ENCODE results near the gene SH3YL1. TPM values are rescaled to one million over a fixed set of nuclear protein-coding genes. Genes with fewer than 3 reads are reported as not detected.

Gene SH3YL1
- total RNA-seq, 1 experiment from 2014 or later: 28.4 TPM

DNA sequence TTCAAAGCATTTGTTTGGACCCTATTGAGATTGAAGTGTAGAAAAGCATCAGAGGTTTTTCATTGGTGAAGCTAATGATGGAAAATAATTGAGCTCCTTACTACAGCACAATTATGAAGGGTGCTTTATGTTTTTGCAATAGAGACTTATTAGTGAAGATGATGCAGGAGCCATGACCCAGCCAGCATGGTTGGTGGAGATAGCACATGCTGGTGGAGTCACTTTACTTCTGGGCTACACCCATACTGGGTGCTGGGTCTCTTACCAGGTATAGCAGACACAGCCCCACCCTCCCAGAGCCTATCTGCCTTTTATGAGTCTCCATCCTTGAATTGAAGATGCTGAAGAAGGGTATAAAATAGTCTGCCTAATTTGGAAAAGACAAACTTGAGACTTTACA lies 4.5 kb upstream of the SH3YL1 start:
- DNase-seq (ENCODE audit: low read depth, low spot score) (no peak), ATAC-seq (no peak)
- Histone ChIP-seq H3K4me3 (ENCODE audit: low read depth in 2 of 2, low read length in 2 of 2) (no peak overlapping the region), H3K36me3 (ENCODE audit: control insufficient read depth, insufficient read depth, low read length) (peaks cover 10% of the 10 kb centered on the region), H3K9me3 (ENCODE audit: control insufficient read depth, insufficient read depth, low read depth, low read length) (no peaks in the 10 kb centered on the region), H3K4me1 (ENCODE audit: control insufficient read depth, insufficient read depth, low read length) (peaks cover 14% of the 10 kb centered on the region), H3K27me3 (ENCODE audit: control insufficient read depth, insufficient read depth, low read length) (no peaks in the 10 kb centered on the region), H3K27ac (ENCODE audit: low read length) (no peak overlapping the region)
- intact Hi-C loops (cut with micrococcal nuclease; ENCODE audit: unreplicated experiment) (no loop called here), in situ Hi-C loops (cut with HindIII; ENCODE audit: low pct_unique_long_range_greater_than_20kb, low sequenced_read_pairs) (no loop called here)
- TF ChIP-seq POLR2AphosphoS5 (IDR thresholded peaks at IDR 0.05; ENCODE audit: low read depth, low read length): no peak
- TF ChIP-seq, protein P1, sequence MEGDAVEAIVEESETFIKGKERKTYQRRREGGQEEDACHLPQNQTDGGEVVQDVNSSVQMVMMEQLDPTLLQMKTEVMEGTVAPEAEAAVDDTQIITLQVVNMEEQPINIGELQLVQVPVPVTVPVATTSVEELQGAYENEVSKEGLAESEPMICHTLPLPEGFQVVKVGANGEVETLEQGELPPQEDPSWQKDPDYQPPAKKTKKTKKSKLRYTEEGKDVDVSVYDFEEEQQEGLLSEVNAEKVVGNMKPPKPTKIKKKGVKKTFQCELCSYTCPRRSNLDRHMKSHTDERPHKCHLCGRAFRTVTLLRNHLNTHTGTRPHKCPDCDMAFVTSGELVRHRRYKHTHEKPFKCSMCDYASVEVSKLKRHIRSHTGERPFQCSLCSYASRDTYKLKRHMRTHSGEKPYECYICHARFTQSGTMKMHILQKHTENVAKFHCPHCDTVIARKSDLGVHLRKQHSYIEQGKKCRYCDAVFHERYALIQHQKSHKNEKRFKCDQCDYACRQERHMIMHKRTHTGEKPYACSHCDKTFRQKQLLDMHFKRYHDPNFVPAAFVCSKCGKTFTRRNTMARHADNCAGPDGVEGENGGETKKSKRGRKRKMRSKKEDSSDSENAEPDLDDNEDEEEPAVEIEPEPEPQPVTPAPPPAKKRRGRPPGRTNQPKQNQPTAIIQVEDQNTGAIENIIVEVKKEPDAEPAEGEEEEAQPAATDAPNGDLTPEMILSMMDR (IDR thresholded peaks at IDR 0.05): no peak
- TF ChIP-seq SIN3A (IDR thresholded peaks at IDR 0.05; ENCODE audit: borderline replicate concordance, insufficient read depth, low read depth, low read length): no peak
- TF ChIP-seq, protein P2, sequence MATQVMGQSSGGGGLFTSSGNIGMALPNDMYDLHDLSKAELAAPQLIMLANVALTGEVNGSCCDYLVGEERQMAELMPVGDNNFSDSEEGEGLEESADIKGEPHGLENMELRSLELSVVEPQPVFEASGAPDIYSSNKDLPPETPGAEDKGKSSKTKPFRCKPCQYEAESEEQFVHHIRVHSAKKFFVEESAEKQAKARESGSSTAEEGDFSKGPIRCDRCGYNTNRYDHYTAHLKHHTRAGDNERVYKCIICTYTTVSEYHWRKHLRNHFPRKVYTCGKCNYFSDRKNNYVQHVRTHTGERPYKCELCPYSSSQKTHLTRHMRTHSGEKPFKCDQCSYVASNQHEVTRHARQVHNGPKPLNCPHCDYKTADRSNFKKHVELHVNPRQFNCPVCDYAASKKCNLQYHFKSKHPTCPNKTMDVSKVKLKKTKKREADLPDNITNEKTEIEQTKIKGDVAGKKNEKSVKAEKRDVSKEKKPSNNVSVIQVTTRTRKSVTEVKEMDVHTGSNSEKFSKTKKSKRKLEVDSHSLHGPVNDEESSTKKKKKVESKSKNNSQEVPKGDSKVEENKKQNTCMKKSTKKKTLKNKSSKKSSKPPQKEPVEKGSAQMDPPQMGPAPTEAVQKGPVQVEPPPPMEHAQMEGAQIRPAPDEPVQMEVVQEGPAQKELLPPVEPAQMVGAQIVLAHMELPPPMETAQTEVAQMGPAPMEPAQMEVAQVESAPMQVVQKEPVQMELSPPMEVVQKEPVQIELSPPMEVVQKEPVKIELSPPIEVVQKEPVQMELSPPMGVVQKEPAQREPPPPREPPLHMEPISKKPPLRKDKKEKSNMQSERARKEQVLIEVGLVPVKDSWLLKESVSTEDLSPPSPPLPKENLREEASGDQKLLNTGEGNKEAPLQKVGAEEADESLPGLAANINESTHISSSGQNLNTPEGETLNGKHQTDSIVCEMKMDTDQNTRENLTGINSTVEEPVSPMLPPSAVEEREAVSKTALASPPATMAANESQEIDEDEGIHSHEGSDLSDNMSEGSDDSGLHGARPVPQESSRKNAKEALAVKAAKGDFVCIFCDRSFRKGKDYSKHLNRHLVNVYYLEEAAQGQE (IDR thresholded peaks at IDR 0.05; ENCODE audit: insufficient read depth in 1 of 2, low read depth in 2 of 2, low read length in 1 of 2): no peak
- TF ChIP-seq TCF7L2 (IDR thresholded peaks at IDR 0.05; ENCODE audit: low read depth, low read length): no peak
- BruUV-seq (replicated peaks): no TSS peak
- POLR2A ChIA-PET: no interaction called here
- CTCF ChIA-PET: no interaction called here

DNA sequence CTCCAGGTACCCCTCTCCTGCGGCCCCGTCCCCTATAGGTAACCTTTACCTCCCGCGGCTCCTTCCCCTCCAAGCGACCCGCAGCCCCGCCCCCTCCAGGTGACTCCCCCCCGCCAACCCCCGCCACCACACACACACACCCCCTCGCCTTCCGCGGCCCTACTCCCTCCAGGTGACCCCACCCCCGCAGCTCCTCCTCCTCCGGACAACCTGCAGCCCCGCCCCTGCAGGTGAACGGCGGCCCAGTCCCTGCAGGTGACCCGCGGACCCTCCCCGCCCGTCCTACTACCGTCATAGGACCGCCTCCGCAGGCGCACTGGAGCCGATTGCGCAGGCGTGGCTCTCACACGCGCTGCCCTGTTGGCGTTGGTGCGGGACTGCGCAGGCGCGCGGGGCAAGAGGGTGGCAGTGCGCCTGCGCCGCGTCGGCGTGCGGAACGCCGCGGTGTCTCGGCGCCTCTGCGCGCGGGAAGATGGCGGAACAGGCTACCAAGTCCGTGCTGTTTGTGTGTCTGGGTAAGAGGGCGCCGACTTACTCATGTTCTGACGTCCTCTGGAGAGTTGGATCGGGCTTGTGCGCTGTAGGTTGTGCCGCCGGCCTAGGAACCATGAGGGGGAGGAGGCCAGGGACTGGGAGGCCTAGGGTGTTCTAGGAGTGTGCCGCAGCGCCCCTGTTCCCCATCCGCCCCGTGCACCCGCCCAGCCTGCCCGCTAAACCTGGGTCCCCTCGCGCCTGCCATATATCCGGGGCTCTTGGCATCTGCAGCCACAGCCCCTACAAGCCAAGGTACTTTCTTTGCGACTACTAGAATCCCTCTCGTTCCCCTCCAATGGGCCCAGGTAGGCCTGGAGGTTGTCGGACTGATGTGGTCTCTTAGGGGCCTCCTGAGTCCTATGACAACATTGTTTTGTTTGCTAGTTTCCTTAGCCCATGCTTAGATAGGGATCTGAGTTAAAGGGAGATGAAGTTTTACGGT lies 949 bp upstream of the SH3YL1 start, which contains the start of gene ACP1:
ACP1 (plus strand) TSS at position 455 of the 976 bp plus-strand sequence; CDS start at position 473, 18 bp downstream.
- peak; percentile 82 for DNase-seq (ENCODE audit: low read depth, low spot score)
- BruUV-seq (replicated peaks): no TSS peak
- Histone ChIP-seq H3K4me1 (ENCODE audit: control insufficient read depth, insufficient read depth, low read length) (peaks cover 14% of the 10 kb centered on the region), H3K36me3 (ENCODE audit: control insufficient read depth, insufficient read depth, low read length) (peaks cover 10% of the 10 kb centered on the region; the same call in 1 of the 2 replicates), H3K9me3 (ENCODE audit: control insufficient read depth, insufficient read depth, low read depth, low read length) (peaks cover 2% of the 10 kb centered on the region; the same call in 1 of the 2 replicates), H3K27ac (ENCODE audit: low read length) (peak within 1 kb of the TSS; percentile 95), H3K4me3 (ENCODE audit: low read depth in 2 of 2, low read length in 2 of 2) (peak within 1 kb of the TSS; percentile 92 to 100), H3K27me3 (ENCODE audit: control insufficient read depth, insufficient read depth, low read length) (no peaks in the 10 kb centered on the region)
- in situ Hi-C loops (cut with HindIII; ENCODE audit: low pct_unique_long_range_greater_than_20kb, low sequenced_read_pairs): no loop called here
- intact Hi-C loops (cut with micrococcal nuclease; ENCODE audit: unreplicated experiment): no loop called here
- ATAC-seq: peak; percentile 97
- no peak; the same call in 1 of the 2 replicates for TF ChIP-seq TCF7L2 (IDR thresholded peaks at IDR 0.05; ENCODE audit: low read depth, low read length)
- peak; percentile 83 for TF ChIP-seq POLR2AphosphoS5 (IDR thresholded peaks at IDR 0.05; ENCODE audit: low read depth, low read length)
- ChIA-PET POLR2A (no interaction called here), CTCF (no interaction called here)

Measured in Panc1 (cell line).